LNCAP (cell line): ENCODE results near the gene SLC2A3.

Experiments used
- CTCF ChIP-seq: fragments of 450-650 bp; IDR thresholded peaks from 2 replicates; pipeline ENCODE4 v1.5.1; 2017; ENCODE audit warnings: mild to moderate bottlenecking

The SLC2A3 gene

GRCh38 chr12:7935590-7936581 lies at the start of gene SLC2A3:
TSS of gene SLC2A3 (minus strand) at chr12:7936187. CDS start at chr12:7936034, 153 bp downstream.
- TF ChIP-seq CTCF, result no peak

- no peak for TF ChIP-seq CTCF
Observed at GRCh38 chr12:7984900-7985299, 48.9 kb upstream of the SLC2A3 start.

- TF ChIP-seq CTCF, result no peak
Observed at GRCh38 chr12:7981446-7981845, 45.5 kb upstream of the SLC2A3 start.

- no peak for TF ChIP-seq CTCF
Observed at GRCh38 chr12:7973457-7973825, 37.5 kb upstream of the SLC2A3 start.

GRCh38 chr12:7972734-7973456 lies 36.9 kb upstream of the SLC2A3 start:
- no peak for TF ChIP-seq CTCF

- no peak for TF ChIP-seq CTCF
Observed at GRCh38 chr12:7970475-7971252, 34.7 kb upstream of the SLC2A3 start.

- no peak for TF ChIP-seq CTCF
Observed at GRCh38 chr12:7966563-7966962, 30.6 kb upstream of the SLC2A3 start.
